Suprapubic skin (tissue), 4 donors: Measurements from ENCODE around the gene FSTL4. TPM values are rescaled to one million over a fixed set of nuclear protein-coding genes. Genes with fewer than 3 reads are reported as not detected.

Experiments used
- DNase-seq, 2 donors: peaks; one replicate each; pipeline ENCODE4 v3.0.0-alpha.2; 2019; ENCODE audit warnings: low spot score in 2 of 2
- H3K27ac ChIP-seq: fragments of 200-600 bp; sonication (generic); one replicate; pipeline ENCODE4 v1.5.1; 2019
- H3K27me3 ChIP-seq: fragments of 200-600 bp; sonication (generic); one replicate; pipeline ENCODE4 v1.5.1; 2019
- H3K36me3 ChIP-seq: fragments of 200-600 bp; sonication (generic); one replicate; pipeline ENCODE4 v1.5.1; 2019
- H3K4me1 ChIP-seq: fragments of 200-600 bp; sonication (generic); one replicate; pipeline ENCODE4 v1.5.1; 2019
- H3K4me3 ChIP-seq: fragments of 200-600 bp; sonication (generic); one replicate; pipeline ENCODE4 v1.5.1; 2019; ENCODE audit warnings: mild to moderate bottlenecking
- H3K9me3 ChIP-seq: fragments of 200-600 bp; sonication (generic); one replicate; pipeline ENCODE4 v1.5.1; 2019
- CTCF ChIP-seq, 2 donors: fragments of 200-600 bp in 1 of 2; fragments of 450-650 bp in 1 of 2; sonication (generic) in 1 of 2; IDR thresholded peaks; one replicate each; pipeline ENCODE4 v1.5.1; 2016 to 2019; ENCODE audit warnings: antibody characterized with exemption in 2 of 2, mild to moderate bottlenecking in 1 of 2, moderate library complexity in 1 of 2
- EP300 ChIP-seq: sonication (generic); formaldehyde crosslinking; IDR thresholded peaks from one replicate; pipeline ENCODE4 v1.6.1; 2017; ENCODE audit warnings: antibody characterized with exemption
- POLR2A ChIP-seq, 2 donors: fragments of 450-650 bp; IDR thresholded peaks; one replicate each; pipeline ENCODE4 v1.6.1; 2017; ENCODE audit warnings: antibody characterized with exemption in 2 of 2, mild to moderate bottlenecking in 2 of 2, moderate library complexity in 2 of 2
- POLR2AphosphoS5 ChIP-seq, 3 donors: sonication (generic); formaldehyde crosslinking; IDR thresholded peaks; one replicate each; pipeline ENCODE4 v1.6.1; 2017; ENCODE audit warnings: antibody characterized with exemption in 3 of 3
- WGBS: methylation state at CpG from one replicate; pipeline ENCODE4 v1.1.5; 2018; 5-methylcytosine and 5-hydroxymethylcytosine counted together
- total RNA-seq, 4 donors: library from RNA; depleted of rRNA; stranded (reverse); fragments of >200 nt; gene quantifications; one replicate each; pipeline ENCODE4 v1.1.0, GENCODE V29; 2016

Gene FSTL4
- total RNA-seq, 4 donors from 2014 or later = 2.3 to 6.4 (median 5.8) TPM

- DNase-seq = no peak
- no peak for TF ChIP-seq POLR2AphosphoS5 (IDR thresholded peaks at IDR 0.05)
- TF ChIP-seq EP300 = no peak
- TF ChIP-seq CTCF (IDR thresholded peaks at IDR 0.05) = no peak
- TF ChIP-seq POLR2A (IDR thresholded peaks at IDR 0.05) = no peak
- Histone ChIP-seq H3K9me3 (no peaks in the 10 kb centered on the region), H3K4me3 (no peak overlapping the region), H3K27me3 (peaks cover 7% of the 10 kb centered on the region), H3K27ac (no peak overlapping the region), H3K4me1 (no peaks in the 10 kb centered on the region), H3K36me3 (no peaks in the 10 kb centered on the region)
- 53% methylated on average over 10 of the region's 10 CpGs for WGBS
Observed at GRCh38 chr5:133562554-133562953, 49.8 kb downstream of the FSTL4 start.

DNA sequence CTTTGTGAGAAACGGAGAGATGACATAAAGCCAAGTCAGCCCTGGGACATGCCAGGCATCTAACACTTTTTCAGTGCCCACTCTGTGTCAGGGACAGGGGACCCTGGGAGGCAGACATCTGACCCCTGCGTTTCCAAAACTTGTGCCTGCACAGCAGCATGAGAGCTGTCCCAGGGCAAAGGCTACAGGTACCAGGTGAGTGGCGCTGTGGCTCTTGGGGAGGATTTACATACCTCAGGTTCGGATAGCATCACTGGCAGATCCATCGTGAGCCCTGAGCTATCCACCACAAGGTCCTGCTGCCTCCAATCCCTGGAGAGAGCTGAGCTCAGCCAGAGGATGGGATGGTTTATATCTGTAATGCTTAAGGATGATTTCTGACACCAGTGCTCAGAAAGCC, 52.4 kb downstream of the FSTL4 start:
- WGBS = 93% methylated on average over 2 of the region's 5 CpGs
- no peaks in the 10 kb centered on the region for H3K4me1 ChIP-seq
- H3K27me3 ChIP-seq = peaks cover 13% of the 10 kb centered on the region
- no peaks in the 10 kb centered on the region for H3K36me3 ChIP-seq
- DNase-seq = no peak
- H3K4me3 ChIP-seq = no peak overlapping the region
- no peaks in the 10 kb centered on the region for H3K9me3 ChIP-seq
- TF ChIP-seq CTCF (IDR thresholded peaks at IDR 0.05) (no peak), POLR2A (IDR thresholded peaks at IDR 0.05) (no peak), EP300 (no peak), POLR2AphosphoS5 (IDR thresholded peaks at IDR 0.05) (no peak)
- no peak overlapping the region for H3K27ac ChIP-seq

DNA sequence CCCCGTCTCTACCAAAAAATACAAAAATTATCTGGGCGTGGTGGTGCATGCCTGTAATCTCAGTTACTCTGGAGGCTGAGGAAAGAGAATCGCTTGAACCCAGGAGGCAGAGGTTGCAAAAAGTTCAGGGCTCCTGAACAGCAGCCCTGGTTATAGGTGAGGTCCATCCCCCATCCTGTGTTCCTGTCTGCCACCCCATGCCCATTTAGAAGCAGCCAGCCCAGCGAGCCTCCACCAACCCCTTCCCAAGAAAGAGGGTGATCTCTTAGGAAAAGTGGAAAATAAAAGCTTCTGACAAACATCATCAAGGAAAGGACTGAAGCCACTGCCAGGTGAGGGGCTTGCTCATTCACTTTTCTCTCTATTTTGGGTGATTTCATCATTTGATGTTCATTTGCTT, 55.8 kb downstream of the FSTL4 start:
- H3K36me3 ChIP-seq = no peaks in the 10 kb centered on the region
- H3K9me3 ChIP-seq = no peaks in the 10 kb centered on the region
- DNase-seq = no peak
- no peak overlapping the region for H3K27ac ChIP-seq
- 68% methylated on average over 4 of the region's 4 CpGs for WGBS
- H3K4me1 ChIP-seq = no peaks in the 10 kb centered on the region
- H3K4me3 ChIP-seq = no peak overlapping the region
- peaks cover 17% of the 10 kb centered on the region for H3K27me3 ChIP-seq
- no peak for TF ChIP-seq POLR2AphosphoS5 (IDR thresholded peaks at IDR 0.05)

GRCh38 chr5:133554279-133554678, 58.1 kb downstream of the FSTL4 start:
- Histone ChIP-seq H3K4me3 (no peak overlapping the region), H3K27ac (no peak overlapping the region), H3K4me1 (no peaks in the 10 kb centered on the region), H3K36me3 (no peaks in the 10 kb centered on the region), H3K27me3 (peaks cover 17% of the 10 kb centered on the region), H3K9me3 (no peaks in the 10 kb centered on the region)
- TF ChIP-seq EP300 = no peak
- TF ChIP-seq POLR2AphosphoS5 (IDR thresholded peaks at IDR 0.05) = no peak
- no peak for TF ChIP-seq CTCF (IDR thresholded peaks at IDR 0.05)
- TF ChIP-seq POLR2A (IDR thresholded peaks at IDR 0.05) = no peak
- no peak for DNase-seq
- WGBS = 64% methylated on average over 4 of the region's 6 CpGs

- TF ChIP-seq POLR2A (IDR thresholded peaks at IDR 0.05) (no peak), POLR2AphosphoS5 (IDR thresholded peaks at IDR 0.05) (no peak), CTCF (IDR thresholded peaks at IDR 0.05) (peak; percentile 19 to 70), EP300 (no peak)
- Histone ChIP-seq H3K27me3 (peaks cover 13% of the 10 kb centered on the region), H3K27ac (no peak overlapping the region), H3K36me3 (no peaks in the 10 kb centered on the region), H3K4me3 (no peak overlapping the region), H3K4me1 (no peaks in the 10 kb centered on the region), H3K9me3 (no peaks in the 10 kb centered on the region)
- no peak for DNase-seq
- WGBS = 40% methylated on average over 13 of the region's 13 CpGs
Observed at GRCh38 chr5:133552925-133553525, 59.3 kb downstream of the FSTL4 start.

- TF ChIP-seq POLR2A (IDR thresholded peaks at IDR 0.05) = no peak
- TF ChIP-seq POLR2AphosphoS5 (IDR thresholded peaks at IDR 0.05) = no peak
- TF ChIP-seq CTCF (IDR thresholded peaks at IDR 0.05) = no peak
- TF ChIP-seq EP300 = no peak
- 91% methylated on average over 1 of the region's 1 CpG for WGBS
- no peaks in the 10 kb centered on the region for H3K9me3 ChIP-seq
- no peaks in the 10 kb centered on the region for H3K36me3 ChIP-seq
- H3K4me3 ChIP-seq = no peak overlapping the region
- H3K27ac ChIP-seq = no peak overlapping the region
- no peak for DNase-seq
- H3K27me3 ChIP-seq = peaks cover 3% of the 10 kb centered on the region
- no peaks in the 10 kb centered on the region for H3K4me1 ChIP-seq
Observed at GRCh38 chr5:133546500-133546899, 65.8 kb downstream of the FSTL4 start.
